Measurements from ENCODE around the gene LRP1.
"Not testable (repeated sequence)": the region's sequence is repeated elsewhere in the genome, so short reads cannot be mapped to it uniquely, and the experiment has no call there.

Gene LRP1

DNA sequence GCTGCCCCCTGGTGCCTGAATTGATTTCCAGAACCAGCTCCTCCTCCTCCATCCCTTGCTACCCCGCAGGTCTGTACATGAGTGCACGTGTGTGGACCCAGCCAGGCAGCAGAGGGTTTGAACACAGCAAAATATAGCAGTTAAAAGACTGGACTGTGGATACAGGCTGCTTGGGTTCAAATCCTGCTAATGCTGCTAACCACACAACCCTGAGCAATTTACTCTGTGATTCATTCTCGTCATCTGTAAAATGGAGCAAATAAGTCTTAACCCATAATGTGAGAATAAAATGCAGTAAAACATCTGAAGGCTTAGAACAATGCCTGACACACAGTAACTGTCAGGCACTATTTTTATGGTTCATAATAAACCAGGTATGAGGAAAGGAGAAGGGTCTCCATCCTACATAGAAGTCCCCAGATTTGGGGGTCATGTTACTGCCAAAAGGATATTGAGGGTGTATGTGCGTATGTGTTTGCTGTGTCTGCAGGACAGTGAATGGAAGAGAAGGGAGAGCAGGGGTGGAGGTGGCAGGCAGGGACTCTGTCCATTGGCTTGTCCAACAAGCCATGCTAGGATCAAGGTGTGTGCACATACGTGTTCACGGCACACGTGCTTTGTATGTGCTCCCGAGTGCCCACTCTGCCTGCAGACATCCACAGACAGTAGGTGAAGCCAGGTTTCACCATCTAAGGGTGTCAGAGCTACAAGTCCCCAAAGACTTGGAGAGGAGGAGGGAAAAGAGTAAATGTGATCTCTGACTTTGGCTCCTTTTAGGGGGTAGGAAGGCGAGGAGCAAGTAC is 15.6 kb upstream of the LRP1 start:
- no peak for DNase-seq

DNA sequence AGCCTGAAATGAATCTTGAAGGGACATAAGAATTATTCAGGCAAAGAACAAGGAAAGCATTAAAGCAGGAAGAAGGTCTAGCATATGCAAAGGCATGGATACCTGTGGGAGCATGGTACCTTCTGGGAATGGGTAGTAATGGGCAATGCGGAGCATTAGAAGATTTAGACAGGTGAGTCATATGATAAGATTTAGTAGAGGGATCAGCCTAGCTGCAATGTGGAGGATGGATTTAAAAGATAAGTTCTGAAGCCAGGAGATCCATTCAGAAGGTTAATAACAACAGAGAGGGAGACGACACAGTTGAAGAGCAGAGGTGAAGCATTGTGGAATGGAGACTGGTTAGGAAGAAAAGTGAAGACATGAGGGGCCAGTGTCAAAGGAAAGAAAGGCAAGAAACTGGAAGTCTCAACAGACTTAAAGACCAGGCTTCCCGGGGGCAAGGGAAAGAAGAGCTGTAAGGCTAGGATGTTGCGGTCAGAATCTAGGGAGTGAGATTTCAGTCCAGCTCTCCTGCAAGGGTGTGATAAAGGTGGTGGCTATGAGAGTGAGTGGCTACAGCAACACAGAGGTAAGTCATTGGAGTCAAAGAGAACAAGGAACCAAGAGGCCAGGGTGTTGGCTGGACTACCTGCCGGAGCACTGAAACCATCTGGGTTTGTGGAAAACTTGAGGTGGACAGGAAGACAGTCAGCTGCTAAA is 11.6 kb upstream of the LRP1 start:
- DNase-seq, result no peak

DNA sequence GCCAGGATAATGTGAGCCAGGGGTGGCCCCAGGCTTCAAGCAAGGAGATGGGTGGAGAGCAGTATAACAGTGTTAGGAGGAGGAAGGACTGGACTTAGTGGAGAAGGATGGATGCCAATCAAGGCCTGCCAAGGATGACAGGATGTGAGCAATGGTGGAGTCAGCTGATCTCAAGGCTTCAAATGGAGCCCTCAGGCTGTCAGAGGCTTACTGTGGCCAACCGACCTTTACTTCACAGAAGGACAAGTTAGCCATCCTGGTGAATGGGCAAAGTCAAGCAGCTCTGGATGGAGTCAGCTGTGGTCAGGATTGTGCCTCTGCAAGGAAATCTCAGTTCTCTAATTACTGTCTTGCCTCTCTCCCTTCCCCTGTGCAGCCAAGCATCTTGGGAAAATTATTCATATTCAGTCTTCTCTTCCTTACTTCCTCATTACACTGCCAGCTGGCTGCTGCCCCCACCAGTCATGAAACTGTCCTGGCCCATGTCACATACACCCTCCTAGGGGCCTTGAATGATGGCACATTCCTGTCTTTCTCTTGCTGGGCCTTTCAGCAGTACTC is 9.5 kb upstream of the LRP1 start:
- DNase-seq, result no peak

DNA sequence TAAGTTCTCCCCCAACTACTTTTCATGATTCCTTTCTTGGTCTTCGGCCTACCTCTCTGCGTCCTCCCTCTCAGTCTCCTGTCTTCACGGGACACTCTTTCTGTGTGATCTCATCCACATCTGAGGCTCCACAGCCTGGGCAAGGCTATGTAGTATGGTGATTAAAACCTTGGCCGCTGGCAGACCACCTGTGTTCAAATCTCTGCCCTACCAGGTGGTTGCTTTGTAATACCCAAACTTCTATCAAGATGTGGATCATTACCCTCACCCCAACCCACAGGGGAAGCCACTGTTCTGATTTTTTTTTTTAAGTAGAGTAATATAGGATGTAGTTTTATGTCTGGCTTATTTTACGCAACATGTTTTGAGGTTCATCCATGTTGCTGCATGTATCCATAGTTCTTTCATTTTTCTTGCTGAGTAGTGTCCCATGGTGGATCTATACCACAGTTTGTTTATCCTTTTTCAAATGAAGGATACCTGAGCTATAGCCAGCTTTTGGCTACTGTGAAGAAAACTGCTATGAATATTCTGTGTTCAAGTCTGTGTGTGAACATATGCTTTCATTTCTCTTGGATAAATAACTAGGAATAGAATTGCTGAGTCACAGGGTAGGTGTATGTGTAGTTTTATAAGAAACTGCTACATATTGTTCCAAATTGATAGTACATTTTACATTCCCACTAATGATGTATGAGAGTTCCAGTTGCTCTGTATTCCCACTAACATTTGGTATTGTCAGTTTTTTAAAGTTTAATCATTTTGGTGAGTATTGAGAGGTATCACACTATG is 8.8 kb upstream of the LRP1 start:
- no peak for DNase-seq

DNA sequence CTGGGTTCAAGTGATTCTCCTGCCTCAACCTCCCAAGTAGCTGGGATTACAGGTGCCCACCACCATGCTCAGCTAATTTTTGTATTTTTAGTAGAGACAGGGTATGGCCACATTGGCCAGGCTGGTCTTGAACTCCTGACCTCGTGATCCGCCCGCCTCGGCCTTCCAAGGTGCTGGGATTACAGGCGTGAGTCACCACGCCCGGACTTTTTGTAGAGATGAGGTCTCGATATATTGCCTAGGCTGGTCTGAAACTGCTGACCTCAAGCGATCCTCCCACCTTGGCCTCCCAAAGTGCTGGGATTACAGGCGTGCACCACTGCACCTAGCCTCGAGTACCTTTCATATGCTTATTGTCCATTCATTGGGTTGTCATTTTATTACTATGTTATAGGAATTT is 7.6 kb upstream of the LRP1 start:
- DNase-seq, result not testable (repeated sequence)

DNA sequence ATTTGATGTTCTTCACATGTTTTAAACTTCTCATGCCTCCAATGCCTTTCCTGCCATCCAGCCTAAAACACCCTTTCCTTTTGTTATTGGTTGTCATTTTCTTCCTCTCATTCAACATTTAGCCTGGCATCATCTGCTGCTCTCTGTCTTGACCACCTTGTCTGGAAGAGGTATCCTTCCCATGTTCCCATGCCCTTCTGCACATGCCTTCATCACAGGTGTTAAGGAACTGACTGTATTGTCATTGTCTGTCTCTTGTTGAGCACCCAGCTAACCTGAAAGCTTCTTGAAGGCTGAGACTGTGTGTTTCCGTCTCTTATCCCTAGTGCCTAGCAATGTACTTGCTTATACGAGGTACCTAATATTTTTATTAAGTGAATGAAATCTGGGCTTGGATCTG is 4.5 kb upstream of the LRP1 start:
- no peak for DNase-seq

DNA sequence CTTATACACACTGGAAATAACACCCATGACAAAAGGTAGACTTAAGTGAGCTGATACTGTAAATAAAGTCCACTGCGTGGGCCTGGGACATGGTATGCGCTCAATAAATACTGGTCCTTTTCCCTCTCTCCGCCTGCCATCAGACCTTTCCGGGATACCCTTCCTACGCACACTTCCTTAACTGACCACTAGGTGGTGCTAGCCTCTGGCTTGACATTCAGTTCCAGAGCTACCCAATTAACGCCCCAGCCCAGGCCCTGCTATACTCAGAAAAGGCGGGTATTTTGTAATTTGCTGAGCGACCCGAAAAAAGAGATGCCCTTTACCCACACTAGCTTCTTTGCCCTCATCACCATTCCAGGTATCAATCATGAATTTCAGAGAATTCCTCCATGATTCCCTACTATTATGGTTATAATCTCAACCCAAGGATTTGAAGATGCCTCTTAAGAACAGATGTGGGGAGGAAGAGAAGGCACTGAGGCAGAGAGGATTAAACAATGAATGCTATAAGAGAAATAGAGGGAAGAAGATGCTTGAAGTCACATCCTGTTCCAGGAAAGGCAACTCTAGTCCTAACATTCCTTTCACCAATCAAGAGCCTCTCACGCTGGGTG is 3.9 kb upstream of the LRP1 start:
- peak; percentile 86 for DNase-seq

DNA sequence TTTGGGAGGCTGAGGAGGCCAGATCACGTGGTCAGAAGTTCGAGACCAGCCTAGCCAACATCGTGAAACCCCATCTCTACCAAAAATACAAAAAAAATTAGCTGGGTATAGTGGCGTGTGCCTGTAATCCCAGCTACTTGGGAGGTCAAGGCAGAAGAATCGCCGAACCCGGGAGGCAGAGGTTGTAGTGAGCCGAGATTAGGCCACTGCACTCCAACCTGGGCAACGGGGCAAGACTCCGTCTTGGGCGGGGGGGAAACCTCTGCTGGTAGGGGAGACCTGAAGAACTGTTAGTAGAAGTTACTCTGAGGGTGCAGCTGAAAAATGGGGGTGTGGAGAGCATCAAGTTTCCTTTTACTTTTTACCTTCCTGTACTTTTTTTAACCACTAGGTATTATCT is 2.2 kb upstream of the LRP1 start:
- DNase-seq, result no peak

DNA sequence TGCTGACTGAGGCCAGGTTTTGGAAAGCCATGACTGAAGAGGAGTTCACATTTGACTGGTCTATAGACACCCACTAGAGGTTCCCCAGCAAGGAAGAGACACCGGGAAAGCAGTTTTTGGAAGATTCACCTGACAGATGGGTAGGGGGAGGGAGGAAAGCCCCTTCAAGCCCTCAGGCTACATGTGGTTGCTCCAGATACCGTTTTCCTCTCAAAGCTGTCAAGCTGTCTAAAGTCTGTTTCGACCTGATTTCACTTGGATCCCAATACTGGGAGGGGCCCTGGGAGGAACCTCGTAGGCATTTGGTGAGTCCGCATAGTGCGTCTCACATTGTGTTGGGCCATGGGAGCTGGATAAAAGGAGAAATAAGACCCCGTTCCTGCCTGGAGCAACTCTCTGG is 1.7 kb upstream of the LRP1 start:
- DNase-seq, result no peak

DNA sequence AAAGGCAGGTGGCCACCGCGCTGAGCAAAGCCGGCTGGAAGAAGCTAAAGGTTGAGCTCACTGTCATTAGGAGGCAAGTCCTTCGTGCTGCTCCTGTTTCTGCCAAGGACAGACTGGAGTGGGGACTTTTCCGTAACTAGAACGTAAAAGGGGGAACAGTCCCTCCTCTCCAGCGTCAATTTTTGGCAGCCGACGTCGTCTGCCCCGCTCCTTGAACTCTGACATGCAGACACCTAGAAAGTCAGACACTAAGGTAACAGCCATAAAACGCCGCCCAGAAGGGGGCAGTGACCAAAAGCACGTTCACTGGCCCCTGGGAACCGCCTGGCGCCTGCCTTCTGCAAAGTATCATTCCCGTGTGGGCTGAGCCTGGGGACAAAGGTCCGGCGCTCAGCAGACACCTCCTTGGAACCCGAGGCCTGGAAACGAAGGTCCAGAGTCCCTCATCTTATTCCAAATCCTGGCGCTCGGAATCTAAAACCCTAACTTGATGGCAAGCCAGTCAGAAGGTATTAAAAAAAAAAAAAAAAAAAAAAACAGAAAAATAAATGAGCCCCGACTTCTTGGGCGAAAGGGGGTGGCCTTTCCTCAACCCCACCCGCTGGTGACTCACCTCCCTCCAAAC is 1.1 kb upstream of the LRP1 start:
- peak; percentile 62 for DNase-seq

DNA sequence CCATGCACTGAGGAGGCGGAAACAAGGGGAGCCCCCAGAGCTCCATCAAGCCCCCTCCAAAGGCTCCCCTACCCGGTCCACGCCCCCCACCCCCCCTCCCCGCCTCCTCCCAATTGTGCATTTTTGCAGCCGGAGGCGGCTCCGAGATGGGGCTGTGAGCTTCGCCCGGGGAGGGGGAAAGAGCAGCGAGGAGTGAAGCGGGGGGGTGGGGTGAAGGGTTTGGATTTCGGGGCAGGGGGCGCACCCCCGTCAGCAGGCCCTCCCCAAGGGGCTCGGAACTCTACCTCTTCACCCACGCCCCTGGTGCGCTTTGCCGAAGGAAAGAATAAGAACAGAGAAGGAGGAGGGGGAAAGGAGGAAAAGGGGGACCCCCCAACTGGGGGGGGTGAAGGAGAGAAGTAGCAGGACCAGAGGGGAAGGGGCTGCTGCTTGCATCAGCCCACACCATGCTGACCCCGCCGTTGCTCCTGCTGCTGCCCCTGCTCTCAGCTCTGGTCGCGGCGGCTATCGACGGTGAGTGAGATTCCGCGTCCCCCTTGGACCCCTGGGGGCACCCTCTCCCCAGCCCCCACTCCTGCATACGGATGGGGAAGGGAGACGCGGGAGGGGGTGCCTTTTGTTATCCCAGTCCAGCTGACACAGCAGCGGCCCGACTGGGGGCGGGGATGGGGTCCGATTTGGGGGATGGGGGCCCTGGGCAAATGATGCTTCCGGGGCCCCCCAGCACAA is 400 bp downstream of the LRP1 start:
- peak; percentile 7 for DNase-seq

DNA sequence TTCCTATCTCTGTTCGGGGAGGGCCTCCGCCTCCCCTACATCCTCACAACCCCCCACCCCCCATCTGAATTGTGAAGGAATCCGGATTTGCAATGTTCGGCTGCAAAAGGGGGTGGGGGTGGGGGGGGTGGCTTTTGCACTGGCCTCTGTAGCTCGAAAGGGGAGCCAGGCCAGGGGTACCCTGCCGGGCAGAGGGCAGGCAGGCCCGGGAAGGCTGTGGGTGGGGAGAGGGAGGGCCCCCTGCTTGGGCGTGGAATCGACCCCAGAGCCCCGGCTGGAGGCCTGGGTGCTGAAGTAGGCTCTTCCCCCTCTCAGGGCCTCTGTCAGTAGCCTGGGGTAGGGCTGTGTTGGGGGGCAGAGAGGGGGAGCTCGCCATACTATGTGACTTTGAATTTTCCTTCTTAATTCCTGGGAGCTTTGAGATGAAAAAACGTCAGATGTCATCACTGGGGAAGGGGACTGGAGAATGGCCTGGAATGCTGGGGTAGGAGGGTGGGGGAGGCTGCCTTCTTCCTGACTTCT is 1.1 kb downstream of the LRP1 start:
- no peak for DNase-seq

DNA sequence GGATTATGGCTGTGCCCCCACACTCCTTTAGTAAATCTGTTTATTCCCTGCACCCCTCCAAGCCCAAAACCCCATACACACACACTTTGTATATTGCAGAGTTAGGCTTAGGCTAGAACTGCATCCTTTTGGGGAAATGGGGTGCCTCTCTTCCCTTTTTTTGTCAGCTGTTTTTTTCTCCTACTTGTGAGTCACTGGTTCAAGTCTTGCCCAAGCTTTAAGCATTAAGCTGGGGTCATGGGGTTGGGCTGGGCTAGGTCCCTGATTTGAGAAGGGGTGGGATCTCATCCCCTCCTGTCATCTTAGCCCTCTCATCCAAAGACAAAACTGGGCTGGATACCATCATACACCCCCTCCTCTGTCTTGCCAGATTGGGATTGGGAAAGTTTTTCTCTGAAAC is 1.6 kb downstream of the LRP1 start:
- DNase-seq, result no peak

DNA sequence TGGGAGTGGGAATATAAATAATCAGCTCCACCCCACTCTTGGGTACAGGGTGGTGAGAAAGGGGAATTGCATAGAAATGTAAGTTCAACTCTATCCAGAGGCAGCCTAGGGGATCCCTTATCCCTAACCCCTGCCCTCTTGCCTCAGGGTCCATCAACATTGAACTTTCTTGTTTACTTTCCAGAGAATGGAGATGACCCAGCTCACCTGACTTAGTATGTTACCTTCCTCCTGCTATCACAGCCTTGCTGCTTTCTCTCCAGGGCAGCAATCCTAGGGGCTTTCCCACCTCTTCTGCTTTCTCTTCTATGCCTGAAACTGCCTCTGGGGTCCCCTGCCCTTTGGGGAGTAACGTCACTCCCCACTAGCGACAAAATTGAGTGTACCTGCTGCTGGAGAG is 2.7 kb downstream of the LRP1 start:
- DNase-seq, result no peak

DNA sequence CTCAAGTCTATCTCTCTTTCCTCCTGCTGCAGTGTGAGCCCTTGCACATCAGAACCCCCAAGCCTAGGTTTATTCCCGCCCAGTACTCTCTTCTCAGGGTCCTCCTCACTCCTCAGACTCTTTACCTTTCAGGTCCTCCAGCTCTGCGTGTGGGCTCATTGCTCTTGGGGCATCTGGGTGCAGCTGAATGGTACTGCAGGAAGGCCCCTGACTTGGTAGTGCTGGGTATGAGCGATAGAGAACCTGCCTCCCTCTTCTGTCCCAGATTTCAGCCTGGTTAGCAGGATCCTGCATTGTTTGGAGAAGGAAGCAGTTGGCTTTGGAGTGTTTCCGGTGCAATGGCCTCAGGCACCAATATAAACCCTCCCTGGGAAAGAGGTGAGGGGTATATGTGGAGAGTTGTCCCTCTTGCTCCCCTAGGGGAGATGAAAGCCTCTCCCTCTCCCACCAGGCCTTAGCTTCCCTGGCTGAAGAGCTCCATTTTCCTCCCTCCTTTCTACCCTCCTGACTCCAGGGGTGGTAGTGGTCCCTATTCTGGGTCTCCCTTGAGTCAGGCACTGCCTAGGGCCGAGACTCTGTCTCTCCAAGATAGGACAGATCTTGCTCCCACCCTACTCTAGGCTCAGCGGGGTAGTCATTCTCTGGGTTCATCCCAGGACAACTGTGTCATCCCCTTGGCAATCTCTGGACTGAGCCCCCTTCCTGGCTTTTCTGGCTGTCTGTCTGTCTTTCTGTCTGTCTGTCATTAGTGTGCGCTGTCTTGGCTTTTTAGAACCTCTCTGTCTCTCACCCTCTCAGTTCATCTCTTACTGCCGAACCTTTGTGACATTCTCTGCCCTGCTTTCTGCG is 3.8 kb downstream of the LRP1 start:
- DNase-seq, result no peak

DNA sequence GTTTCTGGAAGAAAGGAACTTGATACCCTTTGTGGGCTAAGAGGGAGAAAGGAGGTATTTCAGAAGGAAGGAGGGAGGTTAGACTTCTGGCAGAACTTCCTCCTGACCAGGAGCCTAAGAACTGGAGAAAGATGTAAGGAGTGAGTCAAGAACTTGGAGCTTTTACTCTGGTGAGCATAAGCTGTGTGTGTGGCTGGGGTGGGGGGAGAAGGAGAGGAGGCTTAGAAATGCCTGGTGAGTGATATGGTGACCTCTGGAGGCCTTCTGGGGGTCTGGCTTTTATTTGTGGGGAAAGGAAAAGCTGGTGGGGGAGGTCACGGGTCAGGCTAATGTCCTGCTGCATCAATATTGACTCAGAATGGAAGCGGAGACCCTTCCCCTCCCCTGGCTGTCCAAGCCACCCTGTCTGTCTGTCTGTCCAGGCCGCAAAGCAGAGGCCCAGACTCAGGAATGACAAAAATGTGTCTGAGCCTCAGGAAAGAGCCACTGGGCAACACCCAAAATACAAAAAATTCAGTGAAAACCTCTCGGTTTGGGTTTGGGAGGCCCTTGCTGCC is 4.8 kb downstream of the LRP1 start:
- no peak for DNase-seq

DNA sequence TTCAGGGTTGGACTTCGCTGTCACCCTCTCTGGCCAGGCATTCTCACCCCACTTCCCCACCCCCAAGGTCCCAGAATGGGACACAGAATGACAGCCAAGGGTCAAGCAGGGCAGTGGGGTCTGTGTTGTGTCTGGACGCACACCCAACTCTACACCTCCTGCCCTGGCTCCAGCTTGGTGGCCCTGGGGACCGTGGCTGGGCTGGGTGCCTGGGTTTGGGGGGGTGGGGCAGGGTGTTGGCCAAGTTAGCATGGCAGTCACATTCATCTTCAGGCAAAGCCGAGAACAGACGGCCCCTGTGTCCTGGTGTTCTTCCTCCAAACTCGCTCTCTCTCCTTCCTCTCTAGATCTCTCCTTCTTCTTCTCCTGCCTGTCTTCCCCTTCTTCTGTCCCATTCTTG is 5.6 kb downstream of the LRP1 start:
- no peak for DNase-seq

DNA sequence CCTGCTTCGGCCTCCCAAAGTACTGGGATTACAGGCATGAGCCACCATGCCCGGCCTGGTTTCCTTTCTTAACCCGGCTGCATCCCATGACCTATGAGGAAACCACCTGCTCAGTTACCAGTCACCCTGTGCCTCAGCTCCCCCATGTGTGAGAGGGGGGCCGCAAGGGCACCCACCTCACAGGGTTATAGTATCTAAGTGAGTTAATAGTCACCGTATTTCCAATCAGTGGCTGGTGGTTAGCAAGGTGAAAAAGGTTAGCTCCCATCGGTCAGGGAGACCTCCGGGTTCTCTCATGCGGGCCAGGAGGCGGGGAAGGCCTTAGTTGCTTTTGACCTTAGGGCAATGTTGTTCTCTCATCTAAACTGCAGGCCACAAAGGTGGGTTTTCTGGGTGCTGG is 6.7 kb downstream of the LRP1 start:
- no peak for DNase-seq

DNA sequence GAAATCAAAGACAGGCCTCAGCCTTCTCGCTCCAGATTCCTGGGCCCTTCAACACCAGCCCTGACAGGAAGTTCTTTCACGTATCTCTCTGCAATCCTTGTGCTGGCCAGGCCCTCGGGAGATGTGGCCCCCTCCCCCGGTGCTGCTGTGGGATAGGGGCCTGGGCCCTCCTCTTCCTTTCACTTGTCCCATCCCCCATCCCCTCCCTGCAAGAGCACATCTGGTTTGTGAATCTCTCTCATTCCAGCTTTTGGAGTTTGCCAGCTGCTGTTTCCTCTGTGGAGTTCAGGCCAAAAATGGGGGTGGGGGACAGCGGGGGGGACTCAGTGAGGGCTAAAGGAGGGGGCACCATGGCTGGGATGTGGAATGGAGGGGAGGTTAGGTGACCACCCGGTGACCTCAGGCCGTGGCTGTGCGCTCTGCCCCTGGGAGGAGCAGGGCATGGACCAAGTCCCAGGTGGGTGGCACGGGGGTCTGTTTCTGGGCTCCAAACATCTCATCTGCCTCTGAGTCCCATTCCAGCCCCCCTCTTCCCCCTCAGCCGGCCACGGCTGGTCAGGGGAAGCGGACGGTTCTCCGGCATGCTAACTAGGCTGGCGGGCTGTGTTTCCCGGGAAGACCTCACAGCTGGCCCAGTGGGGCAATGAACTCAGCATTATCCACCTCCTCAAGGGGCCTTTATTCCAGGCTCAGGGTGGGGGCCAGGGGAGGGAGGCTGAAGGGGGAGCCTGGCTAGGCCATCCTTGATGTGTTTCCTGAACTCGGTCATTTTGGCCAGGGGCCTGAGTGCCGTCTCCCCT is 7.4 kb downstream of the LRP1 start:
- no peak for DNase-seq
